Suppressor macrophage treated with lipopolysaccharide for 1 hour (primary cell): Measurements from ENCODE around the gene DHCR24.

ENCODE experiments used
- DNase-seq, 3 donors: peaks; one replicate each; pipeline ENCODE4 v3.0.0-alpha.2; 2020 to 2022

Gene DHCR24

DNA sequence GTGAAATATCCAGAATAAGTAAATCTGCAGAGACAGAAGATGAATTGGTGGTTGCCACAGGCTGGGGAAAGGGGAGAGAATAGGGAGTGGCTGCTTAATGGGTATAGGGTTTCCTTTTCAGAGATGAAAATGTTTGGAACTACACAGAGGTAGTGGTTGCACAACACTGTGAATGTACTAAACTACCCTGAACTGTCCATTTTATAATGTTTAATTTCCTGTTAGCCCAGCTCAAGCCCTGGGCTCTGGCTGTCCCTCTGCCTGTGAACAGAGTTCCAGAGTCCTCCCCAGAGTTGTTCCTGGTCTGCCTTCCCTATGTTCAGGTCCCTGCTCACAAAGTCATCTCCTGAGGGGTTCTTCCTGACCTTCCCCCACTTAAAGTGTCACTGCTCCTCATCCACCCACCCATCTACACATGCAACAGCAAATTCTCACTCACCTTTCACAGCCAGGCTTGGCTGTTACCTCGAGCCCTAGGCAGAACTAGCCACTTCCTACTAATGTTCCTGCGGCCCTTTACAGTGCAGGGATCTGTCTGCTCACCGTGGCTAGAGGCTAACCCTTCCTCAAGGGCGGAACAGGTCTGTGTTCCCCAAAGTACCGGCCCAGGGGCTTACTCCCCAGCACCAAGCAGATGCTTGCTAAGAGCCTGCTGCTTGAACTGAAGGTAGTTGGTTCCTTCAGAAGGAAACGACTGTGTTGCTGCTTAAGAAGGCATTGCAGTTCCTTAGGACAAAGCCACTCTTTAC lies 22.4 kb downstream of the DHCR24 start:
- no peak for DNase-seq

- DNase-seq, result no peak
Observed at GRCh38 chr1:54863267-54863665, 23.7 kb downstream of the DHCR24 start.

DNA sequence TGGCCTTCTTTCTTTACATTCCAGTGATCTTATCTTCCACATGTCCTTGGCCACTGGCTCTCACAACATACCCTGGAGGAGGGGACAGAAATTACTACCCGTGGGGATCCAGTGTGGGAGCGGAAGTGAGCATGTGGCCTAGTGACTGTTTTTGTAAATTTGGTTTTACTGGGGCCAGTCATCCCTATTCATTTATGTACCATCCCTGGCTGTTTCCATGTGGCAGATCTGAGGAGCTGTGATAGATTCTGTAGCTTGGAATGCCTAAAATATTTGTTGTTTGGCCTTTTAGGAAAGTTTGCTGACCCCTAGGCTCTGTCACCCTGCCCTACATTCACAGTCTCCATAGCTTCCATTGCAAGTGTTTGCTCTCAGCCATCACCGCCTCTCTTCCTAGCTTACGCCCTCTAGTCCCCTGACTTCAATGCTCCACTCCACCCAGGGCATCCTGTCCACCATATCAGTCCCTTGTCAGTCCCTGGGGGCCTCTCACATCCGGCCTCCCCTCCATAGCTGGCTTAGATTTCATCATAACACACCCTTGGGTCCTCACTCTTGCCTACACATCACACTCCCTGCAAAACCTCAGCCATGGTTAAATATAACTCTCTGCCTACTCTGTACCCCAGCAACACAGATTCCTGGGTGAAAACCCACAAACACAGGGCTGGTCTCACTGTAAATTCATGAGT lies 25.8 kb downstream of the DHCR24 start:
- no peak for DNase-seq

DNA sequence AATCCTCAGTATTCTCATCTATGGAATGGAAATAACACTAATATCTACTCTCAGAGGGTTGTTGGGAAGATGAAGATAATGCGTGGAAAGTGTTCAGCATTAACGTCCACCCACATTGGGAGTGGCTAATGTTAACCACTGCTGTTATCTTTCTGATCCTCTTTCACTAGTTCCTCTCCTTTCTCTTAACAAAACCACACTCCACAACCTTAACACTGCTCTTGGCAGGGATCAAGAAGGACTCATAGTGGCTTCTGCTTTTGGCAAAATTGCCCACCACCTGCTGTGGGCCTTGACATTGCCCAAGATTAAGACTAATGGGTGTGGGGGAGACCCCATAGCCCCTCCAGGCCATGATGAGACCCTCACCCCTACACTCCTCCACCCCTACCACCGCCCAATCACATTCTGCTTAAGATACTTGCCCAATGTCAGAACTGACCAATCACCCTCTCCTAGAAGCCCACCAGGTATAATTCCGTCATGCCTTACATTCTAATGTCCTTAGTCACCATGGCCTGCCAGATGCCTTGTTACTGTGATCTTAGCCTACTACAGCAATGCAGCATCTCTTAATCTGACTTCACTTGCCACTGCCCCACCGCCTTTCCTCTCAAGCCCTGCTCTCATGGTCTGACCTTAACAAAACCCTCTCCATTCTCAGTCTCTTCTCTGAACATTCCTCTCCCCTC lies 27.1 kb downstream of the DHCR24 start:
- no peak for DNase-seq

DNA sequence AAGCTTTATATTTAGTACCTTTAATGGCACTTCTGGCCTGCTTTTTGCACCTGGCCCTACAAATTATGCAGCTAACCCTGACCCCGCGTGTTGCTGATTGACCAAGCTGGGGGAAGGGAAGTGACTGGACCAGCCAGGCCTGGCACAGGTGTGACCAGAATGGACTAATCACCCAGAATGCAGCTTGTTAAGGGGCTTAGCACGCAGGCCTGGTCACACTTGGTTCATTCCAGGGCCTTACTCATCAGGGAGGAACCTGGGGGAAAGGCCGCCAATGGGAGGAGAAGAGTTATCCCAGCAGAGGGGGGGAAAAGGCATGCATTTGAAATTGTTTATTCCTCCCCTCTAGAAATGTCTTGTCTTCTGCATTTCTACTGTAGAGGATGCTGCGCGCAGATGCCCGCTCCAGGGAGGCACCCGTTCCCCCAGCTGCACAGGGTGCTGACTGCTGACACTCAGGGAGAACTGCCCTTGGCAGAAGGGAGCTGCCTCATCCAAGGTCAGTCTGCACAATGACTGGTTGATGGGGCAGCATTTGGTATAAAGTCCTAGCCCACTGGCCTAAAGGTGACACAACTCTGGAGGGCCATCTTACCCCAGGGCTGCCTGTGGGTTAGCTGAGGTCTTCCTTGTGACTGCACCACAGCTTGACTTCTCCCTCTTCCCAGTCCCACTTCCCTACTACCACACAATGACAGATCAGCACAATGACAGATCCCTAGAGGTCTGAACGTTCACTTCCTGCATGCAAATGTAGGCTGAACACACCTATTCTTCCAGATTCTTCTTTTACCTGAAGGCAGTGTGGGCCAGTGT lies 29.0 kb downstream of the DHCR24 start:
- peak; percentile 38 to 42 (median 41) for DNase-seq

- DNase-seq, result no peak
Observed at GRCh38 chr1:54857141-54857540, 29.9 kb downstream of the DHCR24 start.

GRCh38 chr1:54854381-54855020 lies 32.5 kb downstream of the DHCR24 start:
- no peak for DNase-seq

GRCh38 chr1:54853793-54854370 lies 33.1 kb downstream of the DHCR24 start:
- DNase-seq, result no peak

DNA sequence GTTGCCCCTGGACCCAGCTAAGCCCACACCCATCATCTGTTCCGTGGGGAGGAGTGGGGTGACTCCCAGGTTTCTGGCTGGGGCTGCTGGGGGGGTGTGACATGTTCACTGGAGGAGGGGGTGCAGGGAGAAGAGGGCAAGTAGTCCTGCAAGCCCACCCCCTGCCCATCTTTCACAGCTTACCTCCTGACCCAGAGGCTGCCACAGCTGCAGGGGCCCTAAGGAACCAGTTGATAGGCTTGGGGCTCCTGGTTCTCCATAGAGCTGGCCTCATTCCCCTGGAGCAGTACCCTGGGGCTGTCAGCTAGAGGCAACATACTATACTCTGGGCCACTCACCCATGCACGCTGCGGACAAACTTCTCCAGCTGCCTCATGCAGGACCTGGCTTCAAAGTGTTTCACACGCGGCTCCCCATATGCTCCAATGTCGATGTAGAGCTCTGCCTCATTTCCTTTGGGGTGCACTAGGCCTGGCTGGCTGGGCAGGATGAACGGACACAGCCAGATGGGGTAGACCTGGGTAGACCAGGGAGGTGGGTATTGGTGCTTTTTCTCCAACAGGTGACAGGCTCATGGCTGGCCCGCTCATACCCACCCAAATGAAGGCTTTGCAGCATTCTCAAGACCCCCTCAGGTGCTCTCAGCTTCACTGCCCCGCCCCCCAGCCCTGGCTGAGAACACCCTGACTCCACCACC lies 33.8 kb downstream of the DHCR24 start:
- DNase-seq, result no peak

DNA sequence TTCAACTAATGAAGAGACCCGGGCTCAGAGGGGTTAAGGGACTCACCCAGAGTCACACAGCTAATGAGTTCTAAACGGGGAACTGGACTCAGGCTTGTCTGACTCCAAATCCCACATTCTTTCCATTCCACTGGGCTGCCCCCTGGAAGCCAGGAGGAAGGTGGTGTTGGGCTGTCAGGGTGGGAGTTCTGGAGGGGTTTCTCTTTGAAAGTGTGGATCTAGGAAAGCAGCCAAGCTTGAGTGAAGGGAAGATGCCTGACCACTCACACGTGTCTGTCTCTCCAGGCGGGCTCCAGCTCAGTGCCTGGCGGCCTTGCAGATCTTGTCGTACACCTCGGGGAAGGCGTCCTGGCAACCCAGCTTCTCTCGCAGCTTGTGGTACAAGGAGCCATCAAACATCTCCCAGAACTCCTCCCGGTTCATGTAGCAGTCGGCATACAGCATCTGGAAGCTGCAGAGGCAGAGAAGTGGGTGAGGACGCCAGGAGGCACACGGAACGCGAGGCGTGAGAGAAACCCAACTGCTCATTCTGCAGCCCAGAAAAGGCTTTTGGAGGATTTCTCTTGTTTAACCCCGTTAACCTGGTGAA lies 35.0 kb downstream of the DHCR24 start:
- DNase-seq, result no peak

DNA sequence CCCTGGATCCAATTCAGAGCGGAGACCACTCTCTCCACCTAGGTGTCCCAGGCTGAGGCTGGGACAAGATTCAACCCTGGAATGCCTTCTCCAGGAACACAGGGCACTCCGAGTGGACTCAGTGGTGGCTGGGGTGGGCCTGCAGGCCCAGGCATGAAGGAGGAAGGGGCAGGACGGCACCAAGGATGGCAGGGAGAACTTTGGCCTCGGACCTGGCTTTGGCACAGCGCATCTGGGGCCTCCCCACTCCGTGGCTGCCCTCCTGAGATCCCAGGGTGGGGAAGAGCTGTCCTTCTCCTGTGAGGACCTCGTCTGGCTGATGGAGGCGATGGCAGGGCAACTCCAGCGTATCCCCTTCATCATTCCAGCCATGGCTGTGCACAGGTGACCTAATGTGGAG lies 35.6 kb downstream of the DHCR24 start:
- DNase-seq, result no peak

GRCh38 chr1:54850737-54851136 lies 36.3 kb downstream of the DHCR24 start:
- DNase-seq, result peak; percentile 81 to 91 (median 87)

DNA sequence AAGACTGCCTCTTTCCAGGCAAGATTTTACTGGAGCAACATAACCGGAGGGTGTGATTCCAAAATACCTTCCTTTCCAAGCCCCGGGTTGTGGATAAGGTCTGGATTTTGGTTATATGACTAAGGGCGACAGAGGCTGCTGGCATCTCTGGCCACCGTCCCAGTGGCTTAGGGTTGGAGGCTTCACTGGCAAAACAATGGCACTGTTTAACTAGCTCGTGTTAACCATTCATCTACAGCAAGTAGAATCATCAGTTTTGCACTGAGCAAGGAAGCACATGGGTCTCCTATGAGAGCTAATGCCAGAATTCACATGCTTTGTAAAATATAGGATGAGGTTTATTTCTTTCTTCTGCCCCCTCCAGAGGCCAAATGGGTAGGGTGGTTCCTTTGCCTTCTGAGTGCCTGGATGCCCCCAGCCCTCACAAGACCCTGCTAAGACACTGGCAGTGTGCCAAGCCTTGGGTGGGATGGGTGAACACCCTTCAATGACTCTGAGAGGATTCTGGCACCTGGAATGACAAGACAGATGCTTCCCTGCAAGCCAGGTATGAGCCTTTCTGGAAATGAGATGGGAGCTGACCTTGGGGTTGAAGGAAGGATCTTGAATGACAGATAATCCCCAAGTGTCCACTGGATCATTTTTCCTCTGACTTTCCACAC lies 36.8 kb downstream of the DHCR24 start:
- no peak for DNase-seq

GRCh38 chr1:54849219-54850068 lies 37.6 kb downstream of the DHCR24 start:
- DNase-seq, result no peak

GRCh38 chr1:54848134-54848948 lies 38.7 kb downstream of the DHCR24 start:
- DNase-seq, result no peak

DNA sequence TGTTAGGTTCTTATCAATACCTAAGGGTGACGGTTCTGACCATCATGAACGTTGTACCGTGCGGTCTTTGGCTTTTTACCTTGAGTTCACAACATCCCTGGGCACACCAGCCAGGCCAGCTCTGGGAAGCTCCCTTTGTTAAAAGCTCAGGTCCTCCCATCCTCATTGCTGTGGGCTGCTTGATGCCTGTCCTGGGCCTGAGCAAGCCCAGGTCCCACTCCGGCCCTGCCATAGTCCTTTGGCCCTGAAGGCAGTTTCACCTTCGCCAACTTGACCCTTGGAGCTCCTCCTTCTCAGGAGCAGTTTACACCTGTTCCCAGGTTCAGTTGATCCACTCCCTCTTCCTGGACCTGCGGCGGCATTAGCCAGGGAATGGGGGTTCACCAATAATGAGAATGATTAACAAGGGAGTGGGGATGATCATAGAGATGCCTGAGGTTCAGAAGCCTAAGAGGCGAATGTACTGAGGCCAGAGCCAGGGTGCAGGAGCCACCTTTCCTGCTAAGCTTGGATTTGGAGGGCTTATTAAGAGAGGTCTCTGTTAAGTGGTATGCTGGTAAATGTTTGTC lies 40.2 kb downstream of the DHCR24 start:
- no peak for DNase-seq

DNA sequence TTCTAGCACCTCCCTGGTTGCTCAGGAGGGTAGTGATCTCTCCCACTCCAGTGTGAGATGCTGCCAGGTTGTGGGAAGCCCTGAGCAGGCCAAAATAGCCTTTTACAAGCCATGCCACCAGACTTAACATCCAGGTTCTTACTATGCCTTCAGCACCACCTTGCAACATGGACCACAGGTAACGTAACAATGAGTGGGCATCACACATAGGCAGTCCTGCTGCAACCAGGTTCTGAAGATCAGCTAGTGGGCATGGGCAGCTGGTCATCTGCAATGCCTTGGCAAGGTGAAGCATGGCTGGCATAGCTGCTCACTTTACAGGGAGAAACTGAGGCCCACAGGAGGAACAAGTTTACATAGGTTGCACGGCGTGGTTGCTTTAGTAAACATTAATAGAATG lies 40.7 kb downstream of the DHCR24 start:
- DNase-seq, result no peak

- no peak for DNase-seq
Observed at GRCh38 chr1:54845772-54846171, 41.2 kb downstream of the DHCR24 start.
